ENCODE results near the gene PSORS1C1.

DNA sequence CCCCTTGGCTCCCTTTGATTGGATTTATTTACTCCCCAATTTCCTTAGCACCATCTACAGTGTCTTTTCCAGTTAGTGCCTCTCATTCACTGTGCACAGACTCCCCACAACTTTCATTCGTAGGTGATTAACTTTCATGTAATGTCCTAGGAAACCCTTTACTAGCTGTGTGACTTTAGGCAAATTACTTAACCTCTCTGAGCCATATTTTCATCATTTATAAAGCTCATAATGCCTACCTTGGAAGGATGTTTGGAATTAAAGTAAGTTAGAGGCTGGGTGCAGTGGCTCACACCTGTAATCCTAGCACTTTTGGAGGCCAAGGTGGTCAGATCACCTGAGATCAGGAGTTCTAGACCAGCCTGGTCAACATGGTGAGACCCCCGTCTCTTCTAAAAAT, 22.4 kb upstream of the PSORS1C1 start:
- TF ChIP-seq, protein P1, sequence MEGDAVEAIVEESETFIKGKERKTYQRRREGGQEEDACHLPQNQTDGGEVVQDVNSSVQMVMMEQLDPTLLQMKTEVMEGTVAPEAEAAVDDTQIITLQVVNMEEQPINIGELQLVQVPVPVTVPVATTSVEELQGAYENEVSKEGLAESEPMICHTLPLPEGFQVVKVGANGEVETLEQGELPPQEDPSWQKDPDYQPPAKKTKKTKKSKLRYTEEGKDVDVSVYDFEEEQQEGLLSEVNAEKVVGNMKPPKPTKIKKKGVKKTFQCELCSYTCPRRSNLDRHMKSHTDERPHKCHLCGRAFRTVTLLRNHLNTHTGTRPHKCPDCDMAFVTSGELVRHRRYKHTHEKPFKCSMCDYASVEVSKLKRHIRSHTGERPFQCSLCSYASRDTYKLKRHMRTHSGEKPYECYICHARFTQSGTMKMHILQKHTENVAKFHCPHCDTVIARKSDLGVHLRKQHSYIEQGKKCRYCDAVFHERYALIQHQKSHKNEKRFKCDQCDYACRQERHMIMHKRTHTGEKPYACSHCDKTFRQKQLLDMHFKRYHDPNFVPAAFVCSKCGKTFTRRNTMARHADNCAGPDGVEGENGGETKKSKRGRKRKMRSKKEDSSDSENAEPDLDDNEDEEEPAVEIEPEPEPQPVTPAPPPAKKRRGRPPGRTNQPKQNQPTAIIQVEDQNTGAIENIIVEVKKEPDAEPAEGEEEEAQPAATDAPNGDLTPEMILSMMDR (IDR thresholded peaks at IDR 0.05): no peak
- no peak for TF ChIP-seq POLR2A (IDR thresholded peaks at IDR 0.05)

All from ovary (tissue), 3 donors.